WI38 (cell line): Measurements from ENCODE around the gene INPP5D.
"Not testable (repeated sequence)": the region's sequence is repeated elsewhere in the genome, so short reads cannot be mapped to it uniquely, and the experiment has no call there.

Source experiments
- H3K4me3 ChIP-seq: 2 replicates; pipeline ENCODE4 v1.5.1; 2011; ENCODE audit warnings: low read depth, mild to moderate bottlenecking, control low read depth, low read length
- TF ChIP-seq, protein P1 (sequence below): IDR thresholded peaks from 2 replicates; pipeline ENCODE4 v1.5.1; 2012; ENCODE audit warnings: low read depth, mild to moderate bottlenecking, control low read depth, low read length

Gene INPP5D

DNA sequence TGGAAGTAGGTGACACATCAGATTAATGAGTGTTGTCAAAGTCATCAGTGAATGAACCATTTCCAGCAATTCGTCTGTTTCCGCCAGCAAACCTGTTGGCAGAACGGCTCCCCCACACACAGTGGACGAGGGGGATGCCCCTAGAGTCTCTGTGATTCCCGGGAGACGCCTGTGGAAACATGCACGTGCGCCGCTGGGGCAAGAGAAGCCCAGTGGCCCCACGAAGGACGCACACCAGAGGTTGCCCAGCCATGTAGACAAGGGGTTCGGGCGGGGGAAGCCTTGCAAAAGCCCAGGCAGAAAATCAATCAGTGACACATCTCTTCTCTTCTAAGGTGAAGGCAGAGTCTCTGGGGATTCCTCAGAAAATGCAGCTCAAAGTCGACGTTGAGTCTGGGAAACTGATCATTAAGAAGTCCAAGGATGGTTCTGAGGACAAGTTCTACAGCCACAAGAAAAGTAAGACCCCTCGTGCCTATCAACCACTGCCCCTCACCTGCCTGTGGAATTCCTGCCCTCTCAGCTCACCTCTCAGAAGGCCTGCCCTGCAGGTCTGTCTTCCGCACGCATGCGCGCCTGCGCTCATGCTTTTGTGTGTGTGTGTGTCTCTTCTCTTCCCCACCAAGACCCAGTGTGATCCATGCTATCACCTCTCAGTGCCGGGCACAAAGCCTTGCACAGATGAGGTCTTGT, 87.1 kb downstream of the INPP5D start:
- no peak overlapping the region for H3K4me3 ChIP-seq
- TF ChIP-seq, protein P1, sequence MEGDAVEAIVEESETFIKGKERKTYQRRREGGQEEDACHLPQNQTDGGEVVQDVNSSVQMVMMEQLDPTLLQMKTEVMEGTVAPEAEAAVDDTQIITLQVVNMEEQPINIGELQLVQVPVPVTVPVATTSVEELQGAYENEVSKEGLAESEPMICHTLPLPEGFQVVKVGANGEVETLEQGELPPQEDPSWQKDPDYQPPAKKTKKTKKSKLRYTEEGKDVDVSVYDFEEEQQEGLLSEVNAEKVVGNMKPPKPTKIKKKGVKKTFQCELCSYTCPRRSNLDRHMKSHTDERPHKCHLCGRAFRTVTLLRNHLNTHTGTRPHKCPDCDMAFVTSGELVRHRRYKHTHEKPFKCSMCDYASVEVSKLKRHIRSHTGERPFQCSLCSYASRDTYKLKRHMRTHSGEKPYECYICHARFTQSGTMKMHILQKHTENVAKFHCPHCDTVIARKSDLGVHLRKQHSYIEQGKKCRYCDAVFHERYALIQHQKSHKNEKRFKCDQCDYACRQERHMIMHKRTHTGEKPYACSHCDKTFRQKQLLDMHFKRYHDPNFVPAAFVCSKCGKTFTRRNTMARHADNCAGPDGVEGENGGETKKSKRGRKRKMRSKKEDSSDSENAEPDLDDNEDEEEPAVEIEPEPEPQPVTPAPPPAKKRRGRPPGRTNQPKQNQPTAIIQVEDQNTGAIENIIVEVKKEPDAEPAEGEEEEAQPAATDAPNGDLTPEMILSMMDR: no peak

DNA sequence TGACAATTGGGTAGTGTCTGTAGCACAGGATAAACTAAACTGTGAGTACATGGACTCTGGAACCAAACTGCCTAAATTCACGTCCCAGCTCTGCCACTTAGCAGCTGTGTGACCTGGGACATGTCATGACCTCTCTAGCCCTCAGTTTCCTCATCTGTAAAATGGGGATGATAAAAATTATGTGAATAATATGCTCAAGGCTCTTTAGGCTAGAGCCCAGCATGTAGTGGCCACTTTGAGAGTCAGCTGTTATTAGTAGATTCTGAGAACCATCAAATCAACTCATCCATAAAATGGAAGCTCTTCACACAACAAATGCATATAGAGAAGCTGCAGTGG, 87.7 kb downstream of the INPP5D start:
- TF ChIP-seq, protein P1: no peak
- no peak overlapping the region for H3K4me3 ChIP-seq

DNA sequence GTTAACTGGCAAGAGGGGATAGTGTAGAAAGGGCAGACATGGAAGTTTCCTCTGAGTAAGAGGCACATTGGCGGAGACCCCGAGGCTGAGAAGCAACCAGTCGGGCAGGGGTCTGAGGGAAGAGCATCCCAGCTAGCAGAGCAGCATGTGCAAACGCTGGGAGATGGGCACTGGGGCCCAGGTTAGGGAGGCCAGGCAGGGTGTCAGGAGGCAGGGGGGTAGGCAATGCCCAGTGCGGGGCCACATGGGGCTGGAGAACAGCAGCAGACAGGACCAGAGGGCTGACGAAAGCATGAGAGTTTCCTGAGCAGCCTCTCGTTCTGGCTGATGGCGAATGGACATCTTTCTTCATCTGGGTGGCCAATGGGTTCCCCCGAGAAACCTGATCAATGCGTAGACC, 88.2 kb downstream of the INPP5D start:
- H3K4me3 ChIP-seq: no peak overlapping the region
- TF ChIP-seq, protein P1: no peak

DNA sequence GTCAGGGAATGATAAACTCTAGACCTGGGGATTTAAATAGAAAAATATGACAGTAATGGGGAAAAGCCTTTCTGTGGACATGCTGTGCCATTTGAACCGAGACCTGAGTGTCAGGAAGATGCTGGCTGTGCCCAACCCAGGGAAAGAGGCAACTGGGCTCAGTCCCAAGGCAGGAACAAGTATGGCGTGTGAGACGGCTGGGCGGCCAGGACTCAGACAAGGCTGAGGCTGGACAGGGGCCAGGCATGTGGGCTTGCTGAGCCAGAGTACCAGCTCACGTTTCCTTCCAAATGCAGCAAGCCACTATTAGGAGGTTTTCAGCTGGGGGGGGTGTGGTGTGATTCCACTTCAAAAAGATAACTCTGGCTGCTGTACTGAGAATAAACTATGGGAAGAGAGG, 92.4 kb downstream of the INPP5D start:
- H3K4me3 ChIP-seq: no peak overlapping the region
- TF ChIP-seq, protein P1: no peak

DNA sequence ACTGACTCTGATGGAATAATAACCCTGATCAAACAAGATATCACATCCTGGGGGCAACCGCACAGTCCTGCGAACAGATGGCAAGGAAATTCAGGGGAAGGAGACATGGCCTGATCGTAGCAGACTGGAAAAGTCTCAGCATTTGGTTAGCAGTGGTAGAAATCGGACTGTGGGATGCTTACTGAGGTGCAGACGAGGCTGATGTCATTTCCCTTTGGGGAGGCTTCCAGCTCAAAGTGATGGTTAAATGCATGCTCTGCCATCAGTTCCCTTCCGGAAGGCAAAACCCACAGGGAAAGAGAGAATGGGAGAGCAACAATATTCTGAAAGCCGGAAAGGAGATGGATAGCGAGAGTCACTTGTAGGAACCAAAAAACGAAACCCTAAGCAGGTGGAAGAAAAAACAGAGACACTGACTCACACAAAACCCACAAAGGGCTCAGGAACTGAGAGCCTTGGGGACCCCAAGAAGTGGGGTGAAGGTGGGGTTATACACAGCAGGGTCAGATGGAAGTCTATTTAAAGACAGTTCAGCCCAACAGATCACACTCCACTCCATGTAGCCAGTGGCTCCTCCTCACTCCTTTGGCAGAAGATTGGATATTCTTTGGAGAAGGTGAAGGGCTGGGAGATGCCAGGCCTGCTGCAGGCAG, 93.1 kb downstream of the INPP5D start:
- no peak overlapping the region for H3K4me3 ChIP-seq
- TF ChIP-seq, protein P1: no peak

DNA sequence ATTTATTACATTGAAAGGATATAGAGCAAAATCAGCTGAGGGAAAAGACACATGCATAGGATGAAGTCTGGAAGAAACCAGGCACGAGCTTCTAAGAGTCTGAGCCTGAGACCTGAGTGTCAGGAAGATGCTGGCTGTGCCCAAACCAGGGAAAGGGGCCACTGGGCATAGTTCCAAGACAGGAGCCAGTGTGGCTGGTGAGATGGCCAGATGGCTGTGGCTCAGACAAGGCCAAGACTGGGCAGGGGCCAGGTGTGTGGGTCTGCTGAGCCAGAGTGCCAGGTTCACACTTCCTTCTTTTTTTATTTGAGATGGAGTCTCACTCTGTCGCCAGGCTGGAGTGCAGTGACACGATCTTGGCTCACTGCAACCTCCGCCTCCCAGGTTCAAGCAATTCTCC, 95.9 kb downstream of the INPP5D start:
- H3K4me3 ChIP-seq: no peak overlapping the region
- TF ChIP-seq, protein P1: no peak

DNA sequence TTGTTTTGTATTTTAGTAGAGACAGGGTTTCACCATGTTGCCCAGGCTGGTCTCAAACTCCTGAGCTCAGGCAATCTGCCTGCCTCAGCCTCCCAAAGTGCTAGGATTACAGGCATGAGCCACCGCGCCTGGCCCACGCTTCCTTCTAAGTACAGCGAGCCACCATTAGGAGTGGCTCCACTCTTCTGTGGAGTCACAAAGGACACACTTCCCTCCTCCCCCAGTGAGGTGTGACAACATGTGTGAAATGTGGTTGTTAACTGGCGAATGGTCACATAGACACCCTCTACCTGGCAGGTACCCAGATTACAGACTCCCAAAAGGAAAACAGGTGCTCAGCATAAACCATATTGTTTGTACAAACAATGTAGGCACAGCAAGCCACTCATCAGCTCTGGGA, 96.3 kb downstream of the INPP5D start:
- H3K4me3 ChIP-seq: not testable (repeated sequence)

DNA sequence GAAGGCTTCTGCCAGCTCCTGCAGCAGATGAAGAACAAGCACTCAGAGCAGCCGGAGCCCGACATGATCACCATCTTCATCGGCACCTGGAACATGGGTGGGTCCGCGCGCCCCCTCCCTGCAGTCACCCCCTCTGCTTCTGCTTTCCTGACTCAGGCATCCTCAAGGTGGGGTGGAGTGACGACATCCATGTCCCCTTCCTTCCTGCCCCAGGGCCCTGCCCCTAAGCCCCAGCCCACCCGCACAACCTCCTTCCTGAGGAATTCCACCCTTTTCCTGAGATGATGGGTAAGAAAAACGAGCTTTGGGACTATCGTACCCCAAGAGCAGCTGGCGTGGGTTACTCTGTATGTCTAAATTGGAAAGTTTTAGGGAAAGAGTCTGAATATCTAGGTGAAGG, 101.6 kb downstream of the INPP5D start:
- TF ChIP-seq, protein P1: no peak
- H3K4me3 ChIP-seq: no peak overlapping the region
